Measurements from ENCODE around the gene FUT7. TPM values are rescaled to one million over a fixed set of nuclear protein-coding genes. Genes with fewer than 3 reads are reported as not detected.

FUT7 gene
- total and polyA plus RNA-seq, 2 of the 13 experiments (the other 11 are each of a cell fraction or from before 2014, with no cell fraction given) = 0.05 TPM; not detected in 1

DNA sequence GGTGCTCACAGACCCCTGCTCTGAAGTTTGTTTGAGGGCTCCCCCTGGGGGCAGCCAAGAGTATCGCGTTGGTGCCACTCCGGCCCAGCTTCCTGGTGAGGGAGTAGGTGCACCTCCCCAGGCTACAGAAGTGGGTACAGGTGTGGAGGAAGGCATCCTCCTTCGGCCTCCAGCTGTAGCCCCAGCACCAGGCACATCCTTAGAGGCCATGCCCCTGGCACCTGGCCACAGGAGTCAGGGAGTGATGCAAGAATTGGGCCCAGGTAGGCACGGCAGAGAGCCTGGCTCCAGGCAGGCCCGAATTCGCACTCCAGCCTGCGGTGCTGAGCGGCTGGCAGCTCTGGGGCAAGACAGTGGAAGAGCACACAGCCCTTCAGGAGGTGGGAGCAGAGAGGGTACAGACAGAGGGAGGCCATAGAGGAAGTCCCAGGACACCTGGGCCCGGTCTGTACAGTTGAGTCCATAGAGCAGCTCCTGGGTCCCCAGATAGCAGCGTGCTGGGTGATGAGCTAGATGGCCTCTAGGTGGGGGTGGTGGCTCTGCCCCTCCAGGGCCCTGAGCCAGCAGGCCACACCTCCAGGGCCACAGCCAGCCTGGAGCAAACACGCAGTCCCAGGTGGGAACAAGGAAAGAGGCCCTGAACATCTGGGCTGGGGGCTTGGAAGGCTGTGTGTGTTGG, 36.1 kb upstream of the FUT7 start (continued):
- TF ChIP-seq ZNF550 (CRISPR knock-in tag; IDR thresholded peaks at IDR 0.05; ENCODE audit: borderline replicate concordance) (no peak), ZNF136 (CRISPR knock-in tag; IDR thresholded peaks at IDR 0.05; ENCODE audit: low read depth) (0 out of 2 replicates have a peak, but pooled peaks have one; percentile 74), ZNF766 (CRISPR knock-in tag; IDR thresholded peaks at IDR 0.05; ENCODE audit: borderline replicate concordance) (no peak), ZNF274 (CRISPR knock-in tag; IDR thresholded peaks at IDR 0.05) (peak; percentile 37; the same call in 1 of the 2 replicates), ETV5 (CRISPR knock-in tag; IDR thresholded peaks at IDR 0.05; ENCODE audit: borderline replicate concordance) (0 out of 2 replicates have a peak, but pooled peaks have one; percentile 10), MXD4 (CRISPR knock-in tag; IDR thresholded peaks at IDR 0.05) (no peak), GABPB1 (CRISPR knock-in tag; IDR thresholded peaks at IDR 0.05) (peak; percentile 62; the same call in 1 of the 2 replicates), MAZ (IDR thresholded peaks at IDR 0.05; ENCODE audit: borderline replicate concordance, low read depth, low read length) (0 out of 2 replicates have a peak, but pooled peaks have one; percentile 27), MAZ (CRISPR knock-in tag; IDR thresholded peaks at IDR 0.05; ENCODE audit: low read depth) (peak; percentile 33), ZNF577 (CRISPR knock-in tag; IDR thresholded peaks at IDR 0.05; ENCODE audit: borderline replicate concordance, low read depth) (no peak), ZBTB1 (CRISPR knock-in tag; IDR thresholded peaks at IDR 0.05; ENCODE audit: borderline replicate concordance) (no peak), REPIN1 (CRISPR knock-in tag; IDR thresholded peaks at IDR 0.05; ENCODE audit: borderline replicate concordance, low read depth) (peak; percentile 75; the same call in 1 of the 2 replicates), ZMAT3 (CRISPR knock-in tag; conservative IDR thresholded peaks at IDR 0.05) (0 out of 2 replicates have a peak, but pooled peaks have one; percentile 23), FLYWCH1 (CRISPR knock-in tag; IDR thresholded peaks at IDR 0.05) (no peak), SMARCE1 (IDR thresholded peaks at IDR 0.05; ENCODE audit: borderline replicate concordance) (no peak), NR3C1 (CRISPR knock-in tag; IDR thresholded peaks at IDR 0.05) (no peak), ZBTB7A (CRISPR knock-in tag; IDR thresholded peaks at IDR 0.05) (no peak)
- TF ChIP-seq, protein P1, sequence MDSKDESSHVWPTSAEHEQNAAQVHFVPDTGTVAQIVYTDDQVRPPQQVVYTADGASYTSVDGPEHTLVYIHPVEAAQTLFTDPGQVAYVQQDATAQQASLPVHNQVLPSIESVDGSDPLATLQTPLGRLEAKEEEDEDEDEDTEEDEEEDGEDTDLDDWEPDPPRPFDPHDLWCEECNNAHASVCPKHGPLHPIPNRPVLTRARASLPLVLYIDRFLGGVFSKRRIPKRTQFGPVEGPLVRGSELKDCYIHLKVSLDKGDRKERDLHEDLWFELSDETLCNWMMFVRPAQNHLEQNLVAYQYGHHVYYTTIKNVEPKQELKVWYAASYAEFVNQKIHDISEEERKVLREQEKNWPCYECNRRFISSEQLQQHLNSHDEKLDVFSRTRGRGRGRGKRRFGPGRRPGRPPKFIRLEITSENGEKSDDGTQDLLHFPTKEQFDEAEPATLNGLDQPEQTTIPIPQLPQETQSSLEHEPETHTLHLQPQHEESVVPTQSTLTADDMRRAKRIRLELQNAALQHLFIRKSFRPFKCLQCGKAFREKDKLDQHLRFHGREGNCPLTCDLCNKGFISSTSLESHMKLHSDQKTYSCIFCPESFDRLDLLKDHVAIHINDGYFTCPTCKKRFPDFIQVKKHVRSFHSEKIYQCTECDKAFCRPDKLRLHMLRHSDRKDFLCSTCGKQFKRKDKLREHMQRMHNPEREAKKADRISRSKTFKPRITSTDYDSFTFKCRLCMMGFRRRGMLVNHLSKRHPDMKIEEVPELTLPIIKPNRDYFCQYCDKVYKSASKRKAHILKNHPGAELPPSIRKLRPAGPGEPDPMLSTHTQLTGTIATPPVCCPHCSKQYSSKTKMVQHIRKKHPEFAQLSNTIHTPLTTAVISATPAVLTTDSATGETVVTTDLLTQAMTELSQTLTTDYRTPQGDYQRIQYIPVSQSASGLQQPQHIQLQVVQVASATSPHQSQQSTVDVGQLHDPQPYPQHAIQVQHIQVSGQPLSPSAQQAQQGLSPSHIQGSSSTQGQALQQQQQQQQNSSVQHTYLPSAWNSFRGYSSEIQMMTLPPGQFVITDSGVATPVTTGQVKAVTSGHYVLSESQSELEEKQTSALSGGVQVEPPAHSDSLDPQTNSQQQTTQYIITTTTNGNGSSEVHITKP (CRISPR knock-in tag; IDR thresholded peaks at IDR 0.05; ENCODE audit: low read depth) = no peak
- TF ChIP-seq, protein P2, sequence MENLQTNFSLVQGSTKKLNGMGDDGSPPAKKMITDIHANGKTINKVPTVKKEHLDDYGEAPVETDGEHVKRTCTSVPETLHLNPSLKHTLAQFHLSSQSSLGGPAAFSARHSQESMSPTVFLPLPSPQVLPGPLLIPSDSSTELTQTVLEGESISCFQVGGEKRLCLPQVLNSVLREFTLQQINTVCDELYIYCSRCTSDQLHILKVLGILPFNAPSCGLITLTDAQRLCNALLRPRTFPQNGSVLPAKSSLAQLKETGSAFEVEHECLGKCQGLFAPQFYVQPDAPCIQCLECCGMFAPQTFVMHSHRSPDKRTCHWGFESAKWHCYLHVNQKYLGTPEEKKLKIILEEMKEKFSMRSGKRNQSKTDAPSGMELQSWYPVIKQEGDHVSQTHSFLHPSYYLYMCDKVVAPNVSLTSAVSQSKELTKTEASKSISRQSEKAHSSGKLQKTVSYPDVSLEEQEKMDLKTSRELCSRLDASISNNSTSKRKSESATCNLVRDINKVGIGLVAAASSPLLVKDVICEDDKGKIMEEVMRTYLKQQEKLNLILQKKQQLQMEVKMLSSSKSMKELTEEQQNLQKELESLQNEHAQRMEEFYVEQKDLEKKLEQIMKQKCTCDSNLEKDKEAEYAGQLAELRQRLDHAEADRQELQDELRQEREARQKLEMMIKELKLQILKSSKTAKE (CRISPR knock-in tag; IDR thresholded peaks at IDR 0.05; ENCODE audit: borderline replicate concordance) = no peak
- TF ChIP-seq, protein P3, sequence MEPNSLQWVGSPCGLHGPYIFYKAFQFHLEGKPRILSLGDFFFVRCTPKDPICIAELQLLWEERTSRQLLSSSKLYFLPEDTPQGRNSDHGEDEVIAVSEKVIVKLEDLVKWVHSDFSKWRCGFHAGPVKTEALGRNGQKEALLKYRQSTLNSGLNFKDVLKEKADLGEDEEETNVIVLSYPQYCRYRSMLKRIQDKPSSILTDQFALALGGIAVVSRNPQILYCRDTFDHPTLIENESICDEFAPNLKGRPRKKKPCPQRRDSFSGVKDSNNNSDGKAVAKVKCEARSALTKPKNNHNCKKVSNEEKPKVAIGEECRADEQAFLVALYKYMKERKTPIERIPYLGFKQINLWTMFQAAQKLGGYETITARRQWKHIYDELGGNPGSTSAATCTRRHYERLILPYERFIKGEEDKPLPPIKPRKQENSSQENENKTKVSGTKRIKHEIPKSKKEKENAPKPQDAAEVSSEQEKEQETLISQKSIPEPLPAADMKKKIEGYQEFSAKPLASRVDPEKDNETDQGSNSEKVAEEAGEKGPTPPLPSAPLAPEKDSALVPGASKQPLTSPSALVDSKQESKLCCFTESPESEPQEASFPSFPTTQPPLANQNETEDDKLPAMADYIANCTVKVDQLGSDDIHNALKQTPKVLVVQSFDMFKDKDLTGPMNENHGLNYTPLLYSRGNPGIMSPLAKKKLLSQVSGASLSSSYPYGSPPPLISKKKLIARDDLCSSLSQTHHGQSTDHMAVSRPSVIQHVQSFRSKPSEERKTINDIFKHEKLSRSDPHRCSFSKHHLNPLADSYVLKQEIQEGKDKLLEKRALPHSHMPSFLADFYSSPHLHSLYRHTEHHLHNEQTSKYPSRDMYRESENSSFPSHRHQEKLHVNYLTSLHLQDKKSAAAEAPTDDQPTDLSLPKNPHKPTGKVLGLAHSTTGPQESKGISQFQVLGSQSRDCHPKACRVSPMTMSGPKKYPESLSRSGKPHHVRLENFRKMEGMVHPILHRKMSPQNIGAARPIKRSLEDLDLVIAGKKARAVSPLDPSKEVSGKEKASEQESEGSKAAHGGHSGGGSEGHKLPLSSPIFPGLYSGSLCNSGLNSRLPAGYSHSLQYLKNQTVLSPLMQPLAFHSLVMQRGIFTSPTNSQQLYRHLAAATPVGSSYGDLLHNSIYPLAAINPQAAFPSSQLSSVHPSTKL (CRISPR knock-in tag; IDR thresholded peaks at IDR 0.05) = 0 out of 2 replicates have a peak, but pooled peaks have one; percentile 10
